Hepatocyte (in vitro differentiated cells): Measurements from ENCODE around the gene ABLIM2. TPM values are rescaled to one million over a fixed set of nuclear protein-coding genes. Genes with fewer than 3 reads are reported as not detected.

Experiments used
- DNase-seq: peaks from one replicate; pipeline ENCODE4 v3.0.0-alpha.2; 2016; ENCODE audit warnings: low spot score
- H2AFZ ChIP-seq: fragments of 200-600 bp; sonication (generic); 2 replicates; pipeline ENCODE4 v1.6.0; 2016; ENCODE audit warnings: antibody characterized with exemption, mild to moderate bottlenecking
- H3K27ac ChIP-seq: fragments of 200-600 bp; sonication (generic); 2 replicates; pipeline ENCODE4 v1.5.1; 2016; ENCODE audit warnings: mild to moderate bottlenecking
- H3K27me3 ChIP-seq: fragments of 200-600 bp; sonication (generic); 2 replicates; pipeline ENCODE4 v1.6.1; 2016
- H3K36me3 ChIP-seq: fragments of 200-600 bp; sonication (generic); replicated peaks from 2 replicates; pipeline ENCODE4 v1.5.1; 2016; ENCODE audit warnings: low read depth; ENCODE audit not compliant: insufficient read depth
- H3K4me1 ChIP-seq: fragments of 200-600 bp; sonication (generic); 2 replicates; pipeline ENCODE4 v1.5.1; 2016; ENCODE audit warnings: mild to moderate bottlenecking, moderate library complexity; ENCODE audit not compliant: insufficient read depth
- H3K4me2 ChIP-seq: fragments of 200-600 bp; sonication (generic); 2 replicates; pipeline ENCODE4 v1.6.0; 2016
- H3K4me3 ChIP-seq: fragments of 200-600 bp; sonication (generic); 2 replicates; pipeline ENCODE4 v1.5.1; 2016; ENCODE audit warnings: mild to moderate bottlenecking
- H3K79me2 ChIP-seq: fragments of 200-600 bp; sonication (generic); 2 replicates; pipeline ENCODE4 v1.6.0; 2017; ENCODE audit warnings: mild to moderate bottlenecking
- H3K9me2 ChIP-seq: fragments of 200-600 bp; sonication (generic); replicated peaks from 2 replicates; pipeline ENCODE4 v1.6.0; 2017; ENCODE audit warnings: mild to moderate bottlenecking; ENCODE audit not compliant: insufficient read depth
- H3K9me3 ChIP-seq: fragments of 200-600 bp; sonication (generic); 2 replicates; pipeline ENCODE4 v1.5.1; 2016; ENCODE audit warnings: low read depth, mild to moderate bottlenecking
- H4K20me1 ChIP-seq: fragments of 200-600 bp; sonication (generic); 2 replicates; pipeline ENCODE4 v1.6.0; 2016; ENCODE audit warnings: mild to moderate bottlenecking; ENCODE audit not compliant: insufficient read depth, poor library complexity, severe bottlenecking
- EZH2 ChIP-seq: fragments of 200-600 bp; sonication (generic); IDR thresholded peaks from 2 replicates; pipeline ENCODE4 v1.6.1; 2016; ENCODE audit warnings: antibody characterized with exemption, mild to moderate bottlenecking, borderline replicate concordance
- EZH2phosphoT487 ChIP-seq: fragments of 200-600 bp; sonication (generic); IDR thresholded peaks from one replicate; pipeline ENCODE4 v1.6.1; 2018; ENCODE audit warnings: antibody characterized with exemption, mild to moderate bottlenecking, low read depth, moderate library complexity; ENCODE audit not compliant: unreplicated experiment, severe bottlenecking
- WGBS: methylation state at CpG from one replicate; pipeline ENCODE4 v1.1.6; 2016; ENCODE audit warnings: low lambda C conversion rate; ENCODE audit errors: missing lambda C conversion rate; 5-methylcytosine and 5-hydroxymethylcytosine counted together
- polyA plus RNA-seq: library from polyadenylated mRNA; unstranded; fragments of >200 nt; fragmentation: Nextera tagmentation; extraction: Ambion mirVana; gene quantifications from 2 replicates; pipeline ENCODE4 v1.2.1, GENCODE V29; 2016
- total RNA-seq: library from RNA; depleted of rRNA; stranded (reverse); fragments of >200 nt; gene quantifications from 2 replicates; pipeline ENCODE4 v1.2.3, GENCODE V29; 2014
- TF ChIP-seq, protein P1 (sequence below): fragments of 200-600 bp; sonication (generic); IDR thresholded peaks from 2 replicates; pipeline ENCODE4 v1.5.1; 2016; ENCODE audit warnings: antibody characterized with exemption, mild to moderate bottlenecking; ENCODE audit not compliant: poor library complexity

ABLIM2 gene
- total and polyA plus RNA-seq, 2 experiments from 2014 or later: 1.7 to 2.0 TPM

DNA sequence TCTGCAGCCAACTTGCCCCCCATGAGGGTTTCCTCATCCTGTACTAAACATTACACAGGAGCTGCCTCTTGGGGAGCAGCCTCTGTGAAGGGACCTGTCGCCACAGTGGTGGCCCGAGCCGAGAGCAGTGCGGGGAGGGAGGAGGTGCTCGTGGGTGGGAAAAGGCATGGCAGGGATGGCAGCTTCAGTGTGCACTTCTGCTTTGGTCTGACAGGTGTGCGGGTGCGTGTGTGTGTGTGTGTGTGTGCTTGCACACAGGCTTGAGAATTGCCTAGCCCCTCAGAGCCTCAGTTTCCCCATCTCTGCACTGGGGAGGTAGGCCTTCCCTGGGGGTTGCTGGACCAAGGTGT is 44.4 kb upstream of the ABLIM2 start:
- no peaks in the 10 kb centered on the region for H3K9me2 ChIP-seq
- no peaks in the 10 kb centered on the region for H3K27me3 ChIP-seq
- H2AFZ ChIP-seq: no peak overlapping the region
- TF ChIP-seq, protein P1, sequence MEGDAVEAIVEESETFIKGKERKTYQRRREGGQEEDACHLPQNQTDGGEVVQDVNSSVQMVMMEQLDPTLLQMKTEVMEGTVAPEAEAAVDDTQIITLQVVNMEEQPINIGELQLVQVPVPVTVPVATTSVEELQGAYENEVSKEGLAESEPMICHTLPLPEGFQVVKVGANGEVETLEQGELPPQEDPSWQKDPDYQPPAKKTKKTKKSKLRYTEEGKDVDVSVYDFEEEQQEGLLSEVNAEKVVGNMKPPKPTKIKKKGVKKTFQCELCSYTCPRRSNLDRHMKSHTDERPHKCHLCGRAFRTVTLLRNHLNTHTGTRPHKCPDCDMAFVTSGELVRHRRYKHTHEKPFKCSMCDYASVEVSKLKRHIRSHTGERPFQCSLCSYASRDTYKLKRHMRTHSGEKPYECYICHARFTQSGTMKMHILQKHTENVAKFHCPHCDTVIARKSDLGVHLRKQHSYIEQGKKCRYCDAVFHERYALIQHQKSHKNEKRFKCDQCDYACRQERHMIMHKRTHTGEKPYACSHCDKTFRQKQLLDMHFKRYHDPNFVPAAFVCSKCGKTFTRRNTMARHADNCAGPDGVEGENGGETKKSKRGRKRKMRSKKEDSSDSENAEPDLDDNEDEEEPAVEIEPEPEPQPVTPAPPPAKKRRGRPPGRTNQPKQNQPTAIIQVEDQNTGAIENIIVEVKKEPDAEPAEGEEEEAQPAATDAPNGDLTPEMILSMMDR: no peak
- TF ChIP-seq EZH2 (no peak), EZH2phosphoT487 (no peak)
- H3K4me3 ChIP-seq: no peak overlapping the region
- H3K4me2 ChIP-seq: peak overlapping the region; percentile 81
- H3K4me1 ChIP-seq: peaks cover 69% of the 10 kb centered on the region
- H4K20me1 ChIP-seq: no peaks in the 10 kb centered on the region
- WGBS: 81% methylated on average over 7 of the region's 7 CpGs
- no peaks in the 10 kb centered on the region for H3K36me3 ChIP-seq
- H3K9me3 ChIP-seq: no peaks in the 10 kb centered on the region
- no peak for DNase-seq
- no peak overlapping the region for H3K27ac ChIP-seq
- peaks cover 39% of the 10 kb centered on the region for H3K79me2 ChIP-seq

DNA sequence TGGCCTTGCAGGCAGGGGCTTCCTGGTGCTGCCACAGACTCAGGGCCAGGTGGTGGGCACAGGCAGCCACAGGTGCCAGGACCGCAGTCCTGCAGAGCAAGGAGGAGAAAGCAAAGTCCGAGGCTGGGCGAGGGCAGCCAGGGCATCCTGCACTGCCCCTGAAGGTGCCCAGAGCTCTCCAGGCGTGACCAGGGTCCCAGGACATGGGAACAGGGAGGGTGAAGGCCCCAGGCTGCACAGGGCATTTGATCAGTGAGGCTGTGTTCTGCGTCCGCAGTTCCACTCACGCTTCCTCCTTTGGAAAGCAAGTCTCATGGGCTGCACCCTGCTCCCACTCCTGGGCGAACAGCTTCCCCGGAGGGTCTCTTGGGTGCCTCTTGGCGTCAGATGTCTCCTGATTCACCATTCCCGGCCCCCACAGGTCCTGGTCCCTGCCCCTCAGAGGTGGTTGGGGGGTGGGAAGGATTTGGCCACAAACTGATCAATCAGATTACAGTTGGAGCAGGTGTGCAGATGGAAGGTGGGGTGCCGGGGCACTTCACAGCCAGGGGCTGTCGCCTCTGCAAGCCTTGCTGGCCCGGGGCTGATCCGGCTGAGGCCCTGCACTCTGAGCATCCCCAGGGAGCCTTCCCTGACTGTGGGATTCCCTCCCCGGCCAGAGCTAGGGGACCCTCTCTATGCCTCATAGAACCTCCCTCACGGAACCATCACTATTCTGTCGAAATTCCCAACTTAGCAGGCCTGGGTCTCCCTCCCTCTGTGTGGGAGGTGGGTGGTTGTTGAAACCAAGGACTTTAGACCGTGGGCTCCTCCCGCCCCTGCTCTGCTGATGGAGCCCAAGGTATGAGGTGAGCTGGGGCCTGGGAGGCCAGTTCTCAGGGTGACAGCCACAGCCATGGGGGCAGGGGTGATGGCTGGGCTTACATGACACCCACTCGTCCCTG is 43.8 kb upstream of the ABLIM2 start:
- 76% methylated on average over 20 of the region's 21 CpGs for WGBS
- DNase-seq: peak; percentile 68
- Histone ChIP-seq H3K4me1 (peaks cover 69% of the 10 kb centered on the region), H3K27me3 (no peaks in the 10 kb centered on the region), H3K36me3 (no peaks in the 10 kb centered on the region), H3K79me2 (peaks cover 39% of the 10 kb centered on the region), H3K9me3 (no peaks in the 10 kb centered on the region), H3K4me3 (no peak overlapping the region), H3K4me2 (peak overlapping the region; percentile 81), H3K9me2 (no peaks in the 10 kb centered on the region), H3K27ac (peak overlapping the region; percentile 97), H4K20me1 (no peaks in the 10 kb centered on the region), H2AFZ (no peak overlapping the region)
- no peak for TF ChIP-seq EZH2
- no peak for TF ChIP-seq EZH2phosphoT487
- TF ChIP-seq, protein P1: no peak

DNA sequence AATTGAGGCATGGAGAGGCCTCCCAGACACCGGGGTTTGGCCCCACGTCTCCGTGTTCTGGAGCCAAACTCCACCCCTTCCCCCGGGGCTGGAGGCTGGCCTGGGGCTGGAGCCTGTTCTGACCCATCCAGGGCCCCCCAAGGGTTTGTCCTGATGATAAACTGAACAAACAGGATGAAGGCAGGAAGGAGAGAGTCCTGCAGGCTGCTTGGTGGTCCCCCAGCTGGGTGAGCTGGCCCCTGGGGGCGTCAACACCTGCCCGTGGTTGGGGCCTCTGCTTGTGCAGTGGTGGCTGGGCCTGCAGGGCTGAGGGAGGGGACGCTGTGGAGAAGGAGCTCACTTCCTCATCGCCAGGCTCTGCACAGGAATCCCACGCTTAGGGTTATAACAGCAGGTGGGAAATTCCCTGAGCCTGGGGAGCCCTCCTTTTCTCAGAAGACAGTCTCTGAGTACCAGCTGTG is 42.7 kb upstream of the ABLIM2 start:
- H3K4me2 ChIP-seq: peak overlapping the region; percentile 81
- 37% methylated on average over 8 of the region's 9 CpGs for WGBS
- H3K4me3 ChIP-seq: no peak overlapping the region
- peaks cover 69% of the 10 kb centered on the region for H3K4me1 ChIP-seq
- peak overlapping the region; percentile 97 for H3K27ac ChIP-seq
- H3K9me2 ChIP-seq: no peaks in the 10 kb centered on the region
- no peak overlapping the region for H2AFZ ChIP-seq
- no peaks in the 10 kb centered on the region for H4K20me1 ChIP-seq
- H3K27me3 ChIP-seq: no peaks in the 10 kb centered on the region
- no peaks in the 10 kb centered on the region for H3K36me3 ChIP-seq
- H3K79me2 ChIP-seq: peaks cover 39% of the 10 kb centered on the region
- no peak for DNase-seq
- TF ChIP-seq, protein P1: no peak
- TF ChIP-seq EZH2: no peak
- TF ChIP-seq EZH2phosphoT487: no peak
- no peaks in the 10 kb centered on the region for H3K9me3 ChIP-seq
